ENCODE data around the gene TYROBP. TPM values are rescaled to one million over a fixed set of nuclear protein-coding genes. Genes with fewer than 3 reads are reported as not detected.

Gene TYROBP
- total and polyA plus RNA-seq, 2 of the 4 experiments (the other 2 are of a cell fraction) = not detected

- Histone ChIP-seq H3K56ac (ENCODE audit: extremely low read depth, insufficient read depth, low read length) (no peak overlapping the region), H2BK20ac (ENCODE audit: low read depth, low read length) (no peak overlapping the region), H3K4me3 (ENCODE audit: insufficient read depth, low read depth, low read length) (no peak overlapping the region), H2AFZ (replicated peaks; ENCODE audit: low read length, poor library complexity) (no peak overlapping the region), H2BK120ac (ENCODE audit: low read depth, low read length) (no peak overlapping the region), H3K27me3 (ENCODE audit: control insufficient read depth, insufficient read depth, low read length) (no peaks in the 10 kb centered on the region), H3K9me1 (ENCODE audit: insufficient read depth, low read length) (peaks cover 9% of the 10 kb centered on the region), H3K9ac (ENCODE audit: low read depth, low read length) (no peak overlapping the region), H3K4me2 (ENCODE audit: low read depth, low read length) (no peak overlapping the region), H2BK15ac (ENCODE audit: low read depth, low read length) (no peak overlapping the region), H4K5ac (ENCODE audit: low read depth, low read length) (no peak overlapping the region), H3K79me1 (ENCODE audit: low read depth in 1 of 2, low read length in 2 of 2) (peaks cover 15 to 31% of the 10 kb centered on the region in 2 experiments), H2AK5ac (ENCODE audit: low read depth, low read length) (no peak overlapping the region), H2AK9ac (replicated peaks; ENCODE audit: low read depth, low read length, poor library complexity) (no peak overlapping the region), H3K27ac (ENCODE audit: insufficient read depth, low read length) (no peak overlapping the region), H3K14ac (replicated peaks; ENCODE audit: low read depth, low read length) (no peak overlapping the region), H3K18ac (ENCODE audit: low read depth, low read length) (no peak overlapping the region), H3K23ac (ENCODE audit: low read depth, low read length) (no peak overlapping the region), H3K4me1 (ENCODE audit: control insufficient read depth, insufficient read depth, low read length) (peaks cover 8% of the 10 kb centered on the region), H2BK5ac (ENCODE audit: low read depth, low read length, poor library complexity, severe bottlenecking) (no peak overlapping the region), H3K36me3 (ENCODE audit: control insufficient read depth, insufficient read depth, low read length) (peaks cover 8% of the 10 kb centered on the region; the same call in 1 of the 2 replicates), H3K9me3 (ENCODE audit: control insufficient read depth, insufficient read depth, low read length) (no peaks in the 10 kb centered on the region), H3K4ac (ENCODE audit: low read depth, low read length) (no peak overlapping the region), H4K91ac (ENCODE audit: insufficient read depth, low read depth, low read length) (no peak overlapping the region), H4K20me1 (ENCODE audit: insufficient read depth, low read length) (peaks cover 17% of the 10 kb centered on the region; the same call in 1 of the 2 replicates), H4K8ac (ENCODE audit: low read depth in 2 of 2, low read length in 2 of 2) (no peak overlapping the region)
- dilution Hi-C loops (cut with HindIII; ENCODE audit: low sequenced_read_pairs, unreplicated experiment) (no loop called here), in situ Hi-C loops (cut with MboI; ENCODE audit: low sequenced_read_pairs) (no loop called here), intact Hi-C loops (cut with micrococcal nuclease) (loop anchor here (5.0 kb wide), 1 partner anchor 113 kb away; the partner anchor contains the start of genes THAP8 and WDR62)
- TF ChIP-seq MAZ (IDR thresholded peaks at IDR 0.05; ENCODE audit: borderline replicate concordance, low read depth, low read length) (no peak), NFE2L2 (IDR thresholded peaks at IDR 0.05; ENCODE audit: low read depth, low read length) (no peak), RAD21 (IDR thresholded peaks at IDR 0.05; ENCODE audit: low read length) (no peak), FOS (IDR thresholded peaks at IDR 0.05; ENCODE audit: low read depth, low read length) (no peak), RCOR1 (IDR thresholded peaks at IDR 0.05; ENCODE audit: insufficient replicate concordance, low read length) (no peak), MXI1 (IDR thresholded peaks at IDR 0.05; ENCODE audit: borderline replicate concordance, low read depth, low read length) (no peak), SMC3 (IDR thresholded peaks at IDR 0.05; ENCODE audit: low read depth, low read length) (no peak)
- TF ChIP-seq, protein P1, sequence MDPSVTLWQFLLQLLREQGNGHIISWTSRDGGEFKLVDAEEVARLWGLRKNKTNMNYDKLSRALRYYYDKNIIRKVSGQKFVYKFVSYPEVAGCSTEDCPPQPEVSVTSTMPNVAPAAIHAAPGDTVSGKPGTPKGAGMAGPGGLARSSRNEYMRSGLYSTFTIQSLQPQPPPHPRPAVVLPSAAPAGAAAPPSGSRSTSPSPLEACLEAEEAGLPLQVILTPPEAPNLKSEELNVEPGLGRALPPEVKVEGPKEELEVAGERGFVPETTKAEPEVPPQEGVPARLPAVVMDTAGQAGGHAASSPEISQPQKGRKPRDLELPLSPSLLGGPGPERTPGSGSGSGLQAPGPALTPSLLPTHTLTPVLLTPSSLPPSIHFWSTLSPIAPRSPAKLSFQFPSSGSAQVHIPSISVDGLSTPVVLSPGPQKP (IDR thresholded peaks at IDR 0.05; ENCODE audit: borderline replicate concordance, low read depth, low read length) = no peak
- 93% methylated on average over 38 of the region's 55 CpGs; no CpG with 5 or more reads in 1 of the 2 experiments for WGBS, 2 experiments (ENCODE audit: extremely low coverage in 2 of 2, insufficient read length in 1 of 2)
- no peak for ATAC-seq (ENCODE audit: low read depth)
- ChIA-PET CTCF (no interaction called here), POLR2A (ENCODE audit: unreplicated experiment) (no interaction called here)
- DNase-seq = no peak
- no TSS peak for BruUV-seq (replicated peaks)
Observed at GRCh38 chr19:35939307-35940077, 31.4 kb upstream of the TYROBP start.
